Stimulated activated naive CD8-positive, alpha-beta T cell treated with anti-CD3 and anti-CD28 coated beads, Interleukin-15, Interleukin-2, amounts not matched to agents 100 ng/mL and 50 ng/mL, for 24 hours (primary cell): Measurements from ENCODE around the gene ZSWIM4.

Experiments
- H3K27ac Mint-ChIP-seq: one replicate; pipeline ENCODE4 v1.8.0; 2021; ENCODE audit warnings: mild to moderate bottlenecking, mixed read lengths
- H3K27me3 Mint-ChIP-seq: one replicate; pipeline ENCODE4 v1.8.0; 2021; ENCODE audit warnings: mixed read lengths
- H3K36me3 Mint-ChIP-seq: one replicate; pipeline ENCODE4 v1.8.0; 2021; ENCODE audit warnings: low read depth, mixed read lengths
- H3K4me1 Mint-ChIP-seq: one replicate; pipeline ENCODE4 v1.8.0; 2021; ENCODE audit warnings: low read depth, mixed read lengths
- H3K4me3 Mint-ChIP-seq: one replicate; pipeline ENCODE4 v1.8.0; 2021; ENCODE audit warnings: mild to moderate bottlenecking, mixed read lengths
- H3K9me3 Mint-ChIP-seq: one replicate; pipeline ENCODE4 v1.8.0; 2021; ENCODE audit warnings: mixed read lengths

The ZSWIM4 gene

DNA sequence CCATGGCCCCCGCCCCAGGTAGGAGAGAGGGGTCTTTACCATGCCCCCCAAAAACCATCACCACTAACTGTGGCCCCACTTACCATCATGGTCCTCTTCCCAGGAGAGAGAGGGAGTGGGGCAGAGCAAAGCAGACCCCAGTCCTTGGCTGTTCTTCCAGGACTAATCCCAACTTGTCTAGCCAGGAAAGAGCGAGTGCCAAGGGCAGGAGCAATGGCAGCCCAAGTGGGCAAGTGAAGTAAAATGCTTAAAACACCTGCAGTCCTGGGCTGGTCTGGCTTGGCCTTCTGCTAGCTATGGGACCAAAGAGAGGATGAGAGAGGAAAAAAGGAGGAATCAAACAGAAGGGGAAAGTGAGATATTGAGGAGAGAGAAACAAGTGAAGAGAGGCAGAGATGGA lies 17.9 kb downstream of the ZSWIM4 start:
- peaks cover 5% of the 10 kb centered on the region for H3K36me3 Mint-ChIP-seq
- H3K27me3 Mint-ChIP-seq = no peaks in the 10 kb centered on the region
- H3K4me1 Mint-ChIP-seq = no peaks in the 10 kb centered on the region

GRCh38 chr19:13814550-13814949 lies 19.3 kb downstream of the ZSWIM4 start:
- Mint-ChIP-seq H3K4me1 (no peaks in the 10 kb centered on the region), H3K27me3 (no peaks in the 10 kb centered on the region), H3K27ac (no peak overlapping the region), H3K4me3 (no peak overlapping the region), H3K9me3 (no peaks in the 10 kb centered on the region), H3K36me3 (peaks cover 5% of the 10 kb centered on the region)

More for the DNA sequence above, 17.9 kb downstream of the ZSWIM4 start:
- Mint-ChIP-seq H3K4me3 (no peak overlapping the region), H3K27ac (no peak overlapping the region), H3K9me3 (no peaks in the 10 kb centered on the region)

- Mint-ChIP-seq H3K27me3 (no peaks in the 10 kb centered on the region), H3K36me3 (peaks cover 5% of the 10 kb centered on the region), H3K27ac (no peak overlapping the region), H3K4me1 (no peaks in the 10 kb centered on the region), H3K4me3 (no peak overlapping the region), H3K9me3 (no peaks in the 10 kb centered on the region)
These were observed 21.9 kb downstream of the ZSWIM4 start for GRCh38 chr19:13817018-13817614.

DNA sequence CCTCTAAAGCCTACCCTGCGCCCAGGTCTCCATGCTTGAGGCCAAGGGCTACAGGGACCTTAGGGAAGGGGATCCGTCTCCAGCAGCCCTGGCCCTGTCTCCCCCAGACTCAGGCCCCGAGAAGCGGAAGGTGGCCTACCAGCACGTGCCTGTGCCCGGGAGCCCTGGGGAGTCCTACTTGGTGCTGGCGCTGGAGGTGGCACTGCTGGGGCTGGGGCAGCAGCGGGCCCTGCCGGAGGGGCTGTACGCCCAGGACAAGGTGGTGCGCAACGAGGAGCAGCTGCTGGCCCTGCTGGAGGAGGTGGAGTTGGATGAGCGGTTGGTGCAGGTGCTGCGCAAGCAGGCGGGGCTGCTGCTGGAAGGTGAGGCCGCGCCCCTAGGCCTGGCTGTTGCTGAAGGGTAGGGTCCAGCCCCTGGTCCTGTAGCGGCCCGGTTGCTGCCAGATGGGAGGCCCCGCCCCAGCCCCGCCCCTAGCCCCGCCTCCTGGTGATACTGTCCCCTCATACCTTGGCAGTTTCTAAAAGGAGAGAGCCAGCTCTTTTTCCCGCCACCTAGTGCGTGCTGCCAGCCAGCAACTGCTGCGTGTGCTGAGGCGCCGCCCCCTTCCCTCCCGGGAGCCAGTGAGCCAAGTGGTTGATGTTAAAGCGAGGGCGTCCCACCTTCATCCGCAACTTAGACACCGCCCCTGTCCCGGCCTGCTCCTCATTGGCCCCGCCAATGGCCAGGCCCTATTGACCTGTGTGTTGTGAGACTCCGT lies 22.6 kb downstream of the ZSWIM4 start:
- H3K27me3 Mint-ChIP-seq = no peaks in the 10 kb centered on the region
- H3K27ac Mint-ChIP-seq = no peak overlapping the region
- no peaks in the 10 kb centered on the region for H3K9me3 Mint-ChIP-seq
- H3K4me1 Mint-ChIP-seq = no peaks in the 10 kb centered on the region
- H3K4me3 Mint-ChIP-seq = no peak overlapping the region
- peaks cover 5% of the 10 kb centered on the region for H3K36me3 Mint-ChIP-seq

GRCh38 chr19:13819238-13819637 lies 24.0 kb downstream of the ZSWIM4 start:
- Mint-ChIP-seq H3K27ac (no peak overlapping the region), H3K4me3 (no peak overlapping the region), H3K27me3 (no peaks in the 10 kb centered on the region), H3K9me3 (no peaks in the 10 kb centered on the region), H3K4me1 (no peaks in the 10 kb centered on the region), H3K36me3 (peaks cover 6% of the 10 kb centered on the region)

DNA sequence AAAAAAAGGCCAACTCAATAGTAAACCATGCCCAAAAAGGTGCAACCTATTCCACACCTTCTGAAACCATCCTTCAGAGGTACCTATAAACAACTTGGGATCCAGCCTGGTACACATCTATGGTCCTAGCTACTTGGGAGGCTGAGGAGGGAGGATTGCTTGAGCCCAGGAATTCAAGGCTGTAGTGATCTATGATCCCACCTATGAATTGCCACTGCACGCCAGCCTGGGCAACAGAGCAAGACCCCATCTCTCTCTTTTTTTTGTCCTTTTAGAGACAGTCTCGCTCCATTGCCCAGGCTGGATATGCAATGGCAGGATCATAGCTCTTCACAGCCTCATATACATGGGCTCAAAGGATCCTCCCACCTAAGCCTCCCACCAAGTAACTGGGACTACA lies 26.0 kb downstream of the ZSWIM4 start:
- H3K27ac Mint-ChIP-seq = no peak overlapping the region
- no peak overlapping the region for H3K4me3 Mint-ChIP-seq
- H3K27me3 Mint-ChIP-seq = no peaks in the 10 kb centered on the region
- no peaks in the 10 kb centered on the region for H3K9me3 Mint-ChIP-seq
- H3K36me3 Mint-ChIP-seq = peaks cover 6% of the 10 kb centered on the region
- H3K4me1 Mint-ChIP-seq = no peaks in the 10 kb centered on the region

DNA sequence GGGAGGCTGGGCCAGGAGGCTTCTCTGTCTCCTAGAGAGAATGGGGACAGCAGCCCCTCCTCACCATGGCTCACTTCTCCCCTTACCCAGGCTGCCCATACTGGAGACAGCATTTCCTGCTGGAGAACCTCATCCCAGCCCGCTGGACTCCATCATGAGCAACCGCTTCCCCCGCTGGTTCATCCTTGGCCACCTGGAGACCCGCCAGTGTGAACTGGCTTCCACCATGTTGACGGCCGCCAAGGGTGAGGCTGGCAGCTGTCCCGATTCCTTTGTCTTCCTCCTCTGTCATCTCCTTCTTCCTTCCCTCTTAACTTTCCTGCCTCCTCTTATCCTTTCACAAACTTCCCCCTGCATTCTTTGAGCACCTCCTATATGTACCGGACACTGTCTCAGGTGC lies 28.0 kb downstream of the ZSWIM4 start:
- Mint-ChIP-seq H3K36me3 (peaks cover 6% of the 10 kb centered on the region), H3K4me3 (no peak overlapping the region), H3K27ac (no peak overlapping the region), H3K4me1 (no peaks in the 10 kb centered on the region), H3K9me3 (no peaks in the 10 kb centered on the region), H3K27me3 (no peaks in the 10 kb centered on the region)

DNA sequence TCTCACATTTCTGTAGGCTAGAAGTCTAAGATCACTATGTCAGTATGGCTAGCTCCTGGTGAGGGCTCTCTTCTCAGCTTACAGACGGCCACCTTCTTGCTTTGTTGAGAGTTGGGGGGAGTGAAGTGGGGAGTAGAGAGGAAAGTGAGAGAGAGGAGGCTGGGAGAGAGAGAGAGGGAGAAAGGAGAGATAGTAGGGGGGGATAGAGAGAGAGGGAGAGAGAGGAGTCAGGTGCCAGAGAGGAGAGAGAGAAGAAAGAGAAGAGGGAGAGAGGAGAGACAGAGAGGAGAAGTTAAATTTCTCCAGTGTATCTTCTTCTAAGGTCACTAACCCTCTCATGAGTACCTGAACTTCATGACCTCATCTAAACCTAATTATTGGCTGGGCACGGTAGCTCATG lies 28.7 kb downstream of the ZSWIM4 start:
- H3K4me3 Mint-ChIP-seq = no peak overlapping the region
- H3K9me3 Mint-ChIP-seq = no peaks in the 10 kb centered on the region
- peak overlapping the region; percentile 24 for H3K27ac Mint-ChIP-seq
- no peaks in the 10 kb centered on the region for H3K27me3 Mint-ChIP-seq
- peaks cover 6% of the 10 kb centered on the region for H3K36me3 Mint-ChIP-seq
- H3K4me1 Mint-ChIP-seq = no peaks in the 10 kb centered on the region

GRCh38 chr19:13824703-13825102 lies 29.5 kb downstream of the ZSWIM4 start:
- Mint-ChIP-seq H3K27me3 (no peaks in the 10 kb centered on the region), H3K27ac (no peak overlapping the region), H3K36me3 (peaks cover 6% of the 10 kb centered on the region), H3K4me3 (no peak overlapping the region), H3K9me3 (no peaks in the 10 kb centered on the region), H3K4me1 (no peaks in the 10 kb centered on the region)

DNA sequence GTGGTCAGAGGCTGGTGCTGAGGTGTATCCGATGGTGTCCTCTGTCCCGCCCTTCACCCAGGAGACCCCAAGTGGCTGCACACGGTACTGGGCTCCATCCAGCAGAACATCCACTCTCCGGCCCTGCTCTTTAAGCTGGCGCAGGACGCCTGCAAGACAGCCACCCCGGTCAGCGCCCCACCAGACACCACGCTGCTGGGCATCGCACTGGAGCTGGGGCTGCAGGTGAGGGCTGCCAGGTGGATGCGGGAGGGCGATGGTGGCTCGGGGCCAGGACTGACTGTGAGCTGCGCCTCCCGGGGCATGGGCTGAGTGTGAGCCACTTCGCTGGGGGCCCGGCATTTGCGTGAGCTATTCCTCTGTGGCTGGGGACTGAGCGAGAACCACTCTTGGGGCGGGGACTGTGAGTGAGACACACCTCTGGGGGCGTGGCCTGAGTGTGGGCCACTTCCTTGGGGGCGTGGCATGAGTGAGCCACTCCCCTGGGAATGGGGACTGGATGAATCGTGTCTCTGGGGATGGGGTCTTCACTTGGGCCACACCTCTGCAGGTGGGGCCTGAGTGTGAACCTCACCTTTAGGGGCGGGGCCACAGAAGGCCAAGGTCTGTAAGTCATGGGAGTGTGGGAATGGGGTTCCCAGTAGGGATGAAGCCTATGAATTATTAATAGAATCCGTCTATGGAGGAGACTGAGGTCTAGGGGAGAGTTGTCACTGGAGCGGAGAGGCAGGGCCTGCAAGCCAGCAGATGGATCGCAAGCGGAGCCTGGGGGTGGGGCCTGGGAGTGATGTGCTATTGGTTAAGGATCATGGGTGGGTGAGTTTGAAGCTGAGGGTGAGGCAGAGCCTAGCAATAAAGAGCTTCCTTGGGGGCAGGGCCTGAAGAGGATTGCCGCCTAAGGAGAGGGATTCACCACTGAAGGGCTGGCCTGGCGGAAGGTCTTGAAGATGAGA lies 30.5 kb downstream of the ZSWIM4 start:
- no peak overlapping the region for H3K27ac Mint-ChIP-seq
- no peaks in the 10 kb centered on the region for H3K27me3 Mint-ChIP-seq
- H3K9me3 Mint-ChIP-seq = no peaks in the 10 kb centered on the region
- H3K4me1 Mint-ChIP-seq = no peaks in the 10 kb centered on the region
- no peak overlapping the region for H3K4me3 Mint-ChIP-seq
- peaks cover 8% of the 10 kb centered on the region for H3K36me3 Mint-ChIP-seq

DNA sequence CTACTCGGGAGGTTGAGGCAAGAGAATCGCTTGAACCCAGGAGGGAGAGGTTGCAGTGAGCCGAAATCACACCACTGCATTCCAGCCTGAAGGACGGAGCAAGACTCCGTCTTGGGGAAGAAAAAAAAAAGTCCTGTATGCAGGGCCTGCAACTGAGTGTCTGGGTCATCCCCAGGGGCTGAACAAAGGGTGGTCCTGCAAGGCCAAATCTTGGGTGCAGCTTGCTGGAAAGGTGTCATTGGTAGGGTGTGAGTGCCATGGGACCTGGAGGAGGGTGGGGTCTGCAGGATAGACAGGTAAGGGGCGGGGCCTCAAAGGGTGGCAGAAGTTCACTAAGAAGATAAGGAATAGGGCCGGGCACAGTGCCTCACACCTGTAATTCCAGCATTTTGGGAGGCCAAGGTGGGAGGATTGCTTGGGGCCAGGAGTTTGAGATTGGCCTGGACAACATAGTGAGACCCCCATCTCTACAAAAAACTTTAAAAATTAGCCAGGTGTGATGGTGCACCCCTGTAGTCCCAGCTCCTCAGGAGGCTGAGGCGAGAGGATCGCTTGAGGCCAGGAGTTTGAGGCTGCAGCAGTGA lies 31.5 kb downstream of the ZSWIM4 start:
- Mint-ChIP-seq H3K9me3 (no peaks in the 10 kb centered on the region), H3K27me3 (no peaks in the 10 kb centered on the region), H3K4me3 (no peak overlapping the region), H3K36me3 (peaks cover 13% of the 10 kb centered on the region), H3K27ac (no peak overlapping the region), H3K4me1 (no peaks in the 10 kb centered on the region)

GRCh38 chr19:13827656-13828055 lies 32.4 kb downstream of the ZSWIM4 start:
- Mint-ChIP-seq H3K4me3 (no peak overlapping the region), H3K27ac (peak overlapping the region; percentile 43), H3K27me3 (no peaks in the 10 kb centered on the region), H3K4me1 (no peaks in the 10 kb centered on the region), H3K36me3 (peaks cover 15% of the 10 kb centered on the region), H3K9me3 (no peaks in the 10 kb centered on the region)

DNA sequence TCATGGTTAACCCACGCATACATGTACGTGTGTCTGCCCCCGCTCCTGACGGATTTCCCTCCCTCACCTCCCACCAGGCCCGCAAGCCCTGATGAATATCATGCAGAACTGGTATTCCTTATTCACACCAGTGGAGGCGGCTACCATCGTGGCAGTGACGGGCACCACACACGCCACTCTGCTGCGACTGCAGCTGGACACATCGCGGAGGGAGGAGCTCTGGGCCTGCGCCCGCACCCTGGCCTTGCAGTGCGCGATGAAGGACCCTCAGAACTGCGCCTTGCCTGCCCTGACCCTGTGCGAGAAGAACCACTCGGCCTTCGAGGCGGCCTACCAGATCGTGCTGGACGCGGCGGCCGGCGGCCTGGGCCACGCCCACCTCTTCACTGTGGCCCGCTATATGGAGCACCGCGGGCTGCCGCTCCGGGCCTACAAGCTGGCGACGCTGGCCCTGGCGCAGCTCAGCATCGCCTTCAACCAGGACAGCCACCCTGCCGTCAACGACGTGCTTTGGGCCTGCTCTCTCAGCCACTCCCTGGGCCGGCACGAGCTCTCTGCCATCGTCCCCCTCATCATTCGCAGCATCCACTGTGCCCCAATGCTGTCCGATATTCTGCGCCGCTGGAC lies 35.0 kb downstream of the ZSWIM4 start:
- Mint-ChIP-seq H3K36me3 (peaks cover 22% of the 10 kb centered on the region), H3K4me1 (peaks cover 21% of the 10 kb centered on the region), H3K9me3 (no peaks in the 10 kb centered on the region), H3K4me3 (no peak overlapping the region), H3K27ac (no peak overlapping the region), H3K27me3 (no peaks in the 10 kb centered on the region)

- no peaks in the 10 kb centered on the region for H3K9me3 Mint-ChIP-seq
- no peak overlapping the region for H3K27ac Mint-ChIP-seq
- no peak overlapping the region for H3K4me3 Mint-ChIP-seq
- peaks cover 23% of the 10 kb centered on the region for H3K36me3 Mint-ChIP-seq
- H3K27me3 Mint-ChIP-seq = no peaks in the 10 kb centered on the region
- H3K4me1 Mint-ChIP-seq = peaks cover 28% of the 10 kb centered on the region
These were observed 35.7 kb downstream of the ZSWIM4 start for GRCh38 chr19:13830741-13831536.
